Measurements from ENCODE around the gene F12.

GRCh38 chr5:177435847-177436536 is 26.6 kb upstream of the F12 start:
- TF ChIP-seq, protein P1, sequence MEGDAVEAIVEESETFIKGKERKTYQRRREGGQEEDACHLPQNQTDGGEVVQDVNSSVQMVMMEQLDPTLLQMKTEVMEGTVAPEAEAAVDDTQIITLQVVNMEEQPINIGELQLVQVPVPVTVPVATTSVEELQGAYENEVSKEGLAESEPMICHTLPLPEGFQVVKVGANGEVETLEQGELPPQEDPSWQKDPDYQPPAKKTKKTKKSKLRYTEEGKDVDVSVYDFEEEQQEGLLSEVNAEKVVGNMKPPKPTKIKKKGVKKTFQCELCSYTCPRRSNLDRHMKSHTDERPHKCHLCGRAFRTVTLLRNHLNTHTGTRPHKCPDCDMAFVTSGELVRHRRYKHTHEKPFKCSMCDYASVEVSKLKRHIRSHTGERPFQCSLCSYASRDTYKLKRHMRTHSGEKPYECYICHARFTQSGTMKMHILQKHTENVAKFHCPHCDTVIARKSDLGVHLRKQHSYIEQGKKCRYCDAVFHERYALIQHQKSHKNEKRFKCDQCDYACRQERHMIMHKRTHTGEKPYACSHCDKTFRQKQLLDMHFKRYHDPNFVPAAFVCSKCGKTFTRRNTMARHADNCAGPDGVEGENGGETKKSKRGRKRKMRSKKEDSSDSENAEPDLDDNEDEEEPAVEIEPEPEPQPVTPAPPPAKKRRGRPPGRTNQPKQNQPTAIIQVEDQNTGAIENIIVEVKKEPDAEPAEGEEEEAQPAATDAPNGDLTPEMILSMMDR (IDR thresholded peaks at IDR 0.05 in 4 of 5, conservative IDR thresholded peaks at IDR 0.05 in 1 of 5): no peak
- TF ChIP-seq POLR2A (IDR thresholded peaks at IDR 0.05): no peak

All from gastrocnemius medialis (tissue), 4 donors.